ENCODE data around the gene FGD4.

- TF ChIP-seq CTCF (IDR thresholded peaks at IDR 0.05), result no peak
- TF ChIP-seq POLR2A (IDR thresholded peaks at IDR 0.05), result no peak
These were observed 281.9 kb downstream of the FGD4 start for GRCh38 chr12:32681272-32681671.

Data from testis (tissue), 2 donors.